K562 (cell line): ENCODE measurements around the gene BOLL. TPM values are rescaled to one million over a fixed set of nuclear protein-coding genes. Genes with fewer than 3 reads are reported as not detected.

Experiments
- ATAC-seq: fragments of 200-7000 bp; cut with Tn5 transposase; 3 replicates; pipeline ENCODE4 v1.9.1; 2020; ENCODE audit warnings: moderate library complexity
- BruUV-seq: library from RNA; stranded (reverse); fragments of 400-500 nt; replicated peaks from 2 replicates; lab custom pipeline; 2021; lab: Mats Ljungman, UMichigan
- CTCF ChIA-PET: fragments of 300-600 bp; formaldehyde crosslinking; extraction: SDS; loops from one replicate; lab custom pipeline; 2021; ENCODE audit warnings: low intra/inter-chr PET ratio; lab: Yijun Ruan, JAX
- POLR2A ChIA-PET: fragments of 300-600, 350-650 bp; sonication (Branson Sonifier 250); formaldehyde crosslinking; extraction: SDS; loops from one replicate; lab custom pipeline; 2021; ENCODE audit warnings: antibody characterized with exemption, inconsistent platforms; lab: Yijun Ruan, JAX
- DNase-seq, 4 experiments: peaks; one replicate each; pipeline versions ENCODE4 v3.0.0 to v3.0.0-alpha.2; 2011 to 2018; ENCODE audit warnings: low spot score in 3 of 4, mixed read lengths in 3 of 4; ENCODE audit errors: extremely low read depth in 1 of 4
- FAIRE-seq: peaks from 2 replicates; lab custom pipeline; 2011; peaks lifted over from hg19 to GRCh38; lab: Jason Lieb, UNC
- H2AFZ ChIP-seq: 2 replicates; pipeline ENCODE4 v1.6.0; 2011; ENCODE audit warnings: low read depth, low read length, control low read depth, inconsistent platforms
- H3K27ac ChIP-seq: fragments of 200-600 bp; 3 replicates; pipeline ENCODE4 v1.8.0; 2011; ENCODE audit warnings: low read depth, mild to moderate bottlenecking, control low read depth, inconsistent platforms, low read length, moderate library complexity, mixed read lengths; ENCODE audit errors: extremely low read depth
- H3K27me3 ChIP-seq, 2 experiments: fragments of 300-600 bp in 1 of 2; 2 replicates in 1 of 2; 3 replicates in 1 of 2; pipeline versions ENCODE4 v1.6.0 to v1.8.0; 2011; ENCODE audit warnings: inconsistent platforms in 2 of 2, low read length in 2 of 2, mild to moderate bottlenecking in 1 of 2, mixed read lengths in 1 of 2, moderate library complexity in 1 of 2; ENCODE audit not compliant: control insufficient read depth in 2 of 2, insufficient read depth in 2 of 2
- H3K36me3 ChIP-seq: fragments of 300-600 bp; 3 replicates; pipeline ENCODE4 v1.8.0; 2011; ENCODE audit warnings: mild to moderate bottlenecking, low read length, inconsistent platforms; ENCODE audit not compliant: control insufficient read depth, insufficient read depth
- H3K4me1 ChIP-seq, 2 experiments: fragments of 200-600 bp in 1 of 2; replicated peaks in 1 of 2; 2 replicates in 1 of 2; 3 replicates in 1 of 2; pipeline versions ENCODE4 v1.5.1 to v1.8.0; 2011; ENCODE audit warnings: inconsistent platforms in 2 of 2, low read length in 2 of 2, mild to moderate bottlenecking in 1 of 2, mixed read lengths in 1 of 2, moderate library complexity in 1 of 2; ENCODE audit not compliant: control insufficient read depth in 2 of 2, insufficient read depth in 2 of 2
- H3K4me2 ChIP-seq: 2 replicates; pipeline ENCODE4 v1.6.1; 2011; ENCODE audit warnings: low read length, control low read depth, inconsistent platforms, mixed read lengths; ENCODE audit not compliant: insufficient read depth
- H3K4me3 ChIP-seq: fragments of 200-600 bp; sonication (generic), shearing (Covaris generic); 2 replicates; pipeline ENCODE4 v1.5.1; 2016; ENCODE audit warnings: control low read depth, inconsistent platforms
- H3K79me2 ChIP-seq: fragments of 200-600 bp; 3 replicates; pipeline ENCODE4 v1.8.0; 2011; ENCODE audit warnings: low read length, inconsistent platforms; ENCODE audit not compliant: control insufficient read depth, insufficient read depth
- H3K9ac ChIP-seq, 2 experiments: 2 replicates each; pipeline versions ENCODE4 v1.6.0 to v1.6.1; 2011; ENCODE audit warnings: low read depth in 2 of 2, low read length in 2 of 2, control low read depth in 1 of 2, inconsistent platforms in 1 of 2, mild to moderate bottlenecking in 1 of 2, mixed read lengths in 1 of 2; ENCODE audit not compliant: insufficient read depth in 1 of 2
- H3K9me1 ChIP-seq: one replicate; pipeline ENCODE4 v1.6.0; 2011; ENCODE audit warnings: inconsistent platforms, mild to moderate bottlenecking, low read length, moderate library complexity; ENCODE audit not compliant: control insufficient read depth, insufficient read depth
- H3K9me3 ChIP-seq: replicated peaks from 2 replicates; pipeline ENCODE4 v1.5.1; 2011; ENCODE audit warnings: low read depth, low read length, inconsistent platforms; ENCODE audit not compliant: control insufficient read depth, insufficient read depth
- H4K20me1 ChIP-seq: replicated peaks from 2 replicates; pipeline ENCODE4 v1.6.1; 2011; ENCODE audit warnings: low read length, inconsistent platforms, mixed read lengths; ENCODE audit not compliant: control insufficient read depth, insufficient read depth
- ADNP ChIP-seq: fragments of 200-800 bp; sonication (Bioruptor generic); IDR thresholded peaks from 2 replicates; pipeline ENCODE4 v1.6.1; 2016; ENCODE audit warnings: missing genetic modification characterization, missing compliant biosample characterization
- BDP1 ChIP-seq: IDR thresholded peaks from 3 replicates; pipeline ENCODE4 v1.6.1; 2011; ENCODE audit not compliant: insufficient read length, insufficient read depth
- CEBPG ChIP-seq, 3 experiments: fragments of 200-800 bp in 1 of 3; sonication (Bioruptor generic) in 1 of 3; sonication (generic) in 1 of 3; formaldehyde crosslinking in 1 of 3; IDR thresholded peaks in 2 of 3; conservative IDR thresholded peaks in 1 of 3; 2 replicates each; pipeline versions ENCODE4 v1.6.1 to v1.8.0; 2016 to 2022; ENCODE audit warnings: missing compliant biosample characterization in 2 of 3, missing genetic modification characterization in 2 of 3, mild to moderate bottlenecking in 1 of 3, missing genetic modification reagents in 1 of 3
- NR2C1 ChIP-seq, 2 experiments: fragments of 450-650 bp; IDR thresholded peaks; 2 replicates each; pipeline ENCODE4 v1.6.1; 2017; ENCODE audit warnings: mild to moderate bottlenecking in 2 of 2, antibody characterized with exemption in 1 of 2, inconsistent platforms in 1 of 2, missing compliant biosample characterization in 1 of 2, missing genetic modification characterization in 1 of 2
- ZBTB8A ChIP-seq: fragments of 450-650 bp; IDR thresholded peaks from 2 replicates; pipeline ENCODE4 v1.6.1; 2018; ENCODE audit warnings: mild to moderate bottlenecking, moderate library complexity; ENCODE audit not compliant: partially characterized antibody
- ZFP30 ChIP-seq: fragments of 250-450 bp; sonication (Bioruptor Pico); IDR thresholded peaks from 2 replicates; pipeline ENCODE4 v1.8.0; 2022; ENCODE audit warnings: moderate library complexity, mild to moderate bottlenecking, inconsistent platforms, borderline replicate concordance
- ZNF354B ChIP-seq: fragments of 250-450 bp; sonication (Bioruptor Pico); IDR thresholded peaks from 2 replicates; pipeline ENCODE4 v1.4.0; 2020
- ZNF707 ChIP-seq: fragments of 250-450 bp; sonication (Bioruptor Pico); conservative IDR thresholded peaks from 2 replicates; pipeline ENCODE4 v1.8.0; 2022; ENCODE audit warnings: inconsistent platforms, mild to moderate bottlenecking, moderate library complexity
- WGBS: fragments of 100-300 bp; shearing (Covaris generic); methylation state at CpG from one replicate; pipeline ENCODE4 v1.1.6; 2016; ENCODE audit warnings: low coverage, mixed read lengths; ENCODE audit not compliant: insufficient coverage; ENCODE audit errors: missing lambda C conversion rate; 5-methylcytosine and 5-hydroxymethylcytosine counted together
- in situ Hi-C: fragments of 300-500 bp; cut with MboI; formaldehyde crosslinking; loops from 4 replicates; pipeline ENCODE4 v1.15.0; 2018; ENCODE audit warnings: inconsistent platforms, mixed read lengths
- intact Hi-C: fragments of 100-400 bp; cut with micrococcal nuclease; formaldehyde crosslinking; loops from 2 replicates; pipeline ENCODE4 v1.14.2; 2022
- polyA plus RNA-seq, 8 experiments: library from polyadenylated mRNA; depleted of rRNA in 4 of 8; stranded (reverse) in 5 of 8; unstranded in 3 of 8; fragments of >200 nt; fragmentation: Nextera tagmentation in 2 of 8; fragmentation: Illumina TruSeq in 1 of 8; extraction: Ambion mirVana in 2 of 8; extraction: Trizol in 1 of 8; gene quantifications; 2 replicates each; pipeline versions ENCODE4 v1.2.1 to v1.2.3, GENCODE V29; 2011 to 2014; ENCODE audit warnings: inconsistent platforms in 1 of 8, missing spikeins in 1 of 8
- total RNA-seq, 7 experiments: library from RNA; depleted of rRNA in 6 of 7; stranded (reverse); fragments of >200 nt in 6 of 7; fragmentation: Illumina TruSeq in 2 of 7; extraction: Trizol in 2 of 7; gene quantifications; 2 replicates each; pipeline versions ENCODE4 v1.2.1 to v1.2.3, GENCODE V29; 2011 to 2021; ENCODE audit warnings: low replicate concordance in 1 of 7
- TF ChIP-seq, protein P1 (sequence below): sonication (generic); formaldehyde crosslinking; IDR thresholded peaks from 2 replicates; pipeline ENCODE4 v1.8.1; 2023; ENCODE audit warnings: mild to moderate bottlenecking, missing genetic modification reagents
- TF ChIP-seq, protein P2 (sequence below): fragments of 450-650 bp; IDR thresholded peaks from 2 replicates; pipeline ENCODE4 v1.6.1; 2016; ENCODE audit warnings: antibody characterized with exemption

BOLL gene
- total and polyA plus RNA-seq, 9 of the 15 experiments (the other 6 are each of a cell fraction or from before 2014, with no cell fraction given) = 0.11 to 0.55 (median 0.19) TPM; not detected in 1

DNA sequence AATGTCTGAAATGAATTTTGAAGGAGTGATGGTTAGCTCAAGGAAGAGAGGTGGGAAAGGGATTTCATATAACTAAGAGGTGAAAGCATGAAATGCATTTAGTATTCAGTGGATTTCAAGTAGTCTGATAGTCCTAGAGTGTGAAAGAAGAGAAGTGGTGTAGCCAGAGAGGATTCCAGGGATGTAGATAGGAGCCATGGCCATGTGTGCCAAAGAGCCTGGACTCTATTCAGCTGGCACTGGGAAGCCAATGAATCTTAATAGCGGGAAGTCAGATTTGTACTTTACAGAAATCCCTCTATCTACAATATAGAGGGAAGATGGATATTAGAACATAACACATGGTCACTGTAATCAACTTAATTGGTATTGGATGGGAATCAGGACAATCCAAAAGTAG is 8.3 kb upstream of the BOLL start:
- 8% methylated on average over 1 of the region's 1 CpG for WGBS
- H3K9me3 ChIP-seq = no peaks in the 10 kb centered on the region
- H3K9me1 ChIP-seq = no peaks in the 10 kb centered on the region
- in situ Hi-C loops = loop anchor here (10.0 kb wide), 1 partner anchor 501 kb away; no protein-coding TSS in a partner anchor
- no peaks in the 10 kb centered on the region for H3K79me2 ChIP-seq
- no peak overlapping the region for H3K9ac ChIP-seq
- BruUV-seq = no TSS peak
- no peaks in the 10 kb centered on the region for H4K20me1 ChIP-seq
- H3K36me3 ChIP-seq = no peaks in the 10 kb centered on the region
- intact Hi-C loops = no loop called here
- DNase-seq (no peak), ATAC-seq (no peak), FAIRE-seq (no peak)
- no peaks in the 10 kb centered on the region for H3K4me1 ChIP-seq
- no peak overlapping the region for H2AFZ ChIP-seq
- no peak overlapping the region for H3K27ac ChIP-seq
- no peak overlapping the region for H3K4me3 ChIP-seq
- no peak for TF ChIP-seq ZNF707
- TF ChIP-seq ZFP30 = no peak
- TF ChIP-seq ZNF354B (CRISPR knock-in tag) = no peak
- H3K4me2 ChIP-seq = no peak overlapping the region
- ChIA-PET POLR2A (no interaction called here), CTCF (no interaction called here)
- H3K27me3 ChIP-seq = no peaks in the 10 kb centered on the region

DNA sequence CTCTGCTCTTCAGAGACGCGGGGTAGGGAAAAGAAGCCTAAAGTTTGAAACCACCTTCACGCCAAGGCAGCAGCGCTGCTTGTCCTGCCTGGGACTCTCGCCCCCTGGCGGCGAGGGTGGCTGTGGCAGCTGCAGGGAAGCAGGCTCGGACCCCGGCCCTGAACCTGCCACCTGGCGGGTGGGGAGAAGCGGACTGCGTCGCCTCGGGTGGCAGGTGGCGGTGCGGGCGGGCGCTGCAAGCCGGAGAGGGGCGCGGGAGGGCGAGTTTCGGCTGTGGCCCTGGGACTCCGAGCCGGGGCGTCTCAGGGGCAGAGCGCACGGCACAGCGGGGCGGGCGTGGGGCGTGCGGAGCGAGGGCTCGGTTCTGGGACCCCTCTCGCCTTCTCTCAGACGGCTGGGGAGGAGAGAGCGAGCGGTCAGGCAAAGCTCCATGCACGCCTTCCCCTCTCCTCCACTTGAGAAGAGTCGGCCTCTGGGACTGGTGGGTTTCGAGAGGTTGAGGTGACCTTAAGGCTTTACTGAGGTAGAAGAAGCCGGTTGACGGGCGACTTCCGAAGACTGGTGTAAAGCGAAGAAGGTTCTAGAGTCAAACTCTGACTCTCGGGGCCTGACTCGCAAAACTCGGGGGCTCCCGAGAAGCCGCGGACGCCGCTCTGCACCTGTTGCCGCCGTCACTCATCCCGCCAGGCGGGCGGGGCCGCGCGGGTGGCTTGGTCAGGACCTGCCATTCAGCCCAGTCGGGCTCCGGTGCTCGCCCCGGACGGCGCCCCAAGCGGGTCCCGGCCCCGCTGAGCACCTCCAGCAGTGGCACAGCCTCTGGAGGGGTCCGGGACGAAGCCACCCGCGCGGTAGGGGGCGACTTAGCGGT is 1.1 kb upstream of the BOLL start:
- BruUV-seq = no TSS peak
- Histone ChIP-seq H3K36me3 (no peaks in the 10 kb centered on the region), H3K27me3 (no peaks in the 10 kb centered on the region), H3K4me3 (no peak overlapping the region), H3K4me2 (no peak overlapping the region), H4K20me1 (no peaks in the 10 kb centered on the region), H2AFZ (no peak overlapping the region), H3K9ac (no peak overlapping the region), H3K27ac (no peak overlapping the region), H3K79me2 (no peaks in the 10 kb centered on the region), H3K4me1 (no peaks in the 10 kb centered on the region; a peak in 1 of 5 replicates), H3K9me1 (no peaks in the 10 kb centered on the region), H3K9me3 (no peaks in the 10 kb centered on the region)
- intact Hi-C loops = no loop called here
- POLR2A ChIA-PET = no interaction called here
- CTCF ChIA-PET = no interaction called here
- WGBS = 77% methylated on average over 30 of the region's 79 CpGs
- FAIRE-seq = no peak
- in situ Hi-C loops = no loop called here
- ATAC-seq = no peak
- no peak for DNase-seq
- TF ChIP-seq CEBPG (CRISPR knock-in tag; IDR thresholded peaks at IDR 0.05) (no peak), CEBPG (tag; conservative IDR thresholded peaks at IDR 0.05 in 1 of 2, IDR thresholded peaks at IDR 0.05 in 1 of 2) (no peak), BDP1 (no peak), ADNP (no peak), ZBTB8A (no peak), NR2C1 (IDR thresholded peaks at IDR 0.05) (no peak), NR2C1 (tag; IDR thresholded peaks at IDR 0.05) (no peak)
- TF ChIP-seq, protein P1, sequence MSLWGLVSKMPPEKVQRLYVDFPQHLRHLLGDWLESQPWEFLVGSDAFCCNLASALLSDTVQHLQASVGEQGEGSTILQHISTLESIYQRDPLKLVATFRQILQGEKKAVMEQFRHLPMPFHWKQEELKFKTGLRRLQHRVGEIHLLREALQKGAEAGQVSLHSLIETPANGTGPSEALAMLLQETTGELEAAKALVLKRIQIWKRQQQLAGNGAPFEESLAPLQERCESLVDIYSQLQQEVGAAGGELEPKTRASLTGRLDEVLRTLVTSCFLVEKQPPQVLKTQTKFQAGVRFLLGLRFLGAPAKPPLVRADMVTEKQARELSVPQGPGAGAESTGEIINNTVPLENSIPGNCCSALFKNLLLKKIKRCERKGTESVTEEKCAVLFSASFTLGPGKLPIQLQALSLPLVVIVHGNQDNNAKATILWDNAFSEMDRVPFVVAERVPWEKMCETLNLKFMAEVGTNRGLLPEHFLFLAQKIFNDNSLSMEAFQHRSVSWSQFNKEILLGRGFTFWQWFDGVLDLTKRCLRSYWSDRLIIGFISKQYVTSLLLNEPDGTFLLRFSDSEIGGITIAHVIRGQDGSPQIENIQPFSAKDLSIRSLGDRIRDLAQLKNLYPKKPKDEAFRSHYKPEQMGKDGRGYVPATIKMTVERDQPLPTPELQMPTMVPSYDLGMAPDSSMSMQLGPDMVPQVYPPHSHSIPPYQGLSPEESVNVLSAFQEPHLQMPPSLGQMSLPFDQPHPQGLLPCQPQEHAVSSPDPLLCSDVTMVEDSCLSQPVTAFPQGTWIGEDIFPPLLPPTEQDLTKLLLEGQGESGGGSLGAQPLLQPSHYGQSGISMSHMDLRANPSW (CRISPR knock-in tag) = no peak
- TF ChIP-seq, protein P2, sequence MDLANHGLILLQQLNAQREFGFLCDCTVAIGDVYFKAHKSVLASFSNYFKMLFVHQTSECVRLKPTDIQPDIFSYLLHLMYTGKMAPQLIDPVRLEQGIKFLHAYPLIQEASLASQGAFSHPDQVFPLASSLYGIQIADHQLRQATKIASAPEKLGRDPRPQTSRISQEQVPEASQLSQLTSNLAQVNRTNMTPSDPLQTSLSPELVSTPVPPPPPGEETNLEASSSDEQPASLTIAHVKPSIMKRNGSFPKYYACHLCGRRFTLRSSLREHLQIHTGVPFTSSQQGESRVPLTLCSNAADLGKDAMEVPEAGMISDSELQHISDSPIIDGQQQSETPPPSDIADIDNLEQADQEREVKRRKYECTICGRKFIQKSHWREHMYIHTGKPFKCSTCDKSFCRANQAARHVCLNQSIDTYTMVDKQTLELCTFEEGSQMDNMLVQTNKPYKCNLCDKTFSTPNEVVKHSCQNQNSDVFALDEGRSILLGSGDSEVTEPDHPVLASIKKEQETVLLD = no peak
